Neural progenitor cell (in vitro differentiated cells): Measurements from ENCODE around the gene STK33. TPM values are rescaled to one million over a fixed set of nuclear protein-coding genes. Genes with fewer than 3 reads are reported as not detected.

Source experiments
- DNase-seq: peaks from one replicate; pipeline ENCODE4 v3.0.0-alpha.2; 2016; ENCODE audit warnings: low spot score
- H2AFZ ChIP-seq: fragments of 200-600 bp; sonication (generic); replicated peaks from 2 replicates; pipeline ENCODE4 v1.6.1; 2016; ENCODE audit warnings: antibody characterized with exemption
- H3F3A ChIP-seq: fragments of 200-600 bp; sonication (generic); 2 replicates; pipeline ENCODE4 v1.6.1; 2016; ENCODE audit warnings: antibody characterized with exemption, low read depth
- H3K27ac ChIP-seq: fragments of 200-600 bp; sonication (generic); 2 replicates; pipeline ENCODE4 v1.5.1; 2016; ENCODE audit warnings: mild to moderate bottlenecking
- H3K27me3 ChIP-seq: fragments of 200-600 bp; sonication (generic); 2 replicates; pipeline ENCODE4 v1.6.1; 2016; ENCODE audit warnings: mild to moderate bottlenecking, moderate library complexity
- H3K36me3 ChIP-seq: fragments of 200-600 bp; sonication (generic); 2 replicates; pipeline ENCODE4 v1.5.1; 2016
- H3K4me1 ChIP-seq: fragments of 200-600 bp; sonication (generic); 2 replicates; pipeline ENCODE4 v1.6.1; 2016; ENCODE audit warnings: mixed run types
- H3K4me2 ChIP-seq: fragments of 200-600 bp; sonication (generic); 2 replicates; pipeline ENCODE4 v1.6.1; 2016
- H3K4me3 ChIP-seq: fragments of 200-600 bp; sonication (generic); 2 replicates; pipeline ENCODE4 v1.5.1; 2016
- H3K79me2 ChIP-seq: fragments of 200-600 bp; sonication (generic); 2 replicates; pipeline ENCODE4 v1.6.1; 2016; ENCODE audit warnings: low read depth
- H3K9ac ChIP-seq: fragments of 200-600 bp; sonication (generic); 2 replicates; pipeline ENCODE4 v1.6.1; 2016
- H3K9me3 ChIP-seq: fragments of 200-600 bp; sonication (generic); 2 replicates; pipeline ENCODE4 v1.5.1; 2016; ENCODE audit warnings: low read depth
- H4K20me1 ChIP-seq: fragments of 200-600 bp; sonication (generic); 2 replicates; pipeline ENCODE4 v1.6.1; 2016; ENCODE audit warnings: low read depth
- H3K27ac Mint-ChIP-seq: 3 replicates; pipeline ENCODE4 v1.8.0; 2021; ENCODE audit warnings: mixed read lengths
- H3K27me3 Mint-ChIP-seq: 2 replicates; pipeline ENCODE4 v1.8.0; 2022; ENCODE audit warnings: low read depth, mild to moderate bottlenecking, inconsistent platforms, moderate library complexity, mixed read lengths; ENCODE audit not compliant: insufficient read depth
- H3K36me3 Mint-ChIP-seq: 3 replicates; pipeline ENCODE4 v1.8.0; 2021; ENCODE audit warnings: mixed read lengths
- H3K4me1 Mint-ChIP-seq: 3 replicates; pipeline ENCODE4 v1.8.0; 2021; ENCODE audit warnings: mixed read lengths
- H3K4me3 Mint-ChIP-seq: 3 replicates; pipeline ENCODE4 v1.8.0; 2021; ENCODE audit warnings: mild to moderate bottlenecking, moderate library complexity, mixed read lengths
- H3K9me3 Mint-ChIP-seq: 3 replicates; pipeline ENCODE4 v1.8.0; 2020; ENCODE audit warnings: mixed read lengths
- EZH2 ChIP-seq: fragments of 200-600 bp; sonication (generic); IDR thresholded peaks from 2 replicates; pipeline ENCODE4 v1.6.1; 2017; ENCODE audit warnings: antibody characterized with exemption, mild to moderate bottlenecking, moderate library complexity
- EZH2phosphoT487 ChIP-seq: fragments of 200-600 bp; sonication (generic); IDR thresholded peaks from 2 replicates; pipeline ENCODE4 v1.6.1; 2017; ENCODE audit warnings: antibody characterized with exemption
- total RNA-seq: library from RNA; depleted of rRNA; stranded (reverse); fragments of >200 nt; gene quantifications from 2 replicates; pipeline ENCODE4 v1.2.3, GENCODE V29; 2015; ENCODE audit warnings: low replicate concordance
- TF ChIP-seq, protein P1 (sequence below): fragments of 200-600 bp; sonication (generic); IDR thresholded peaks from 2 replicates; pipeline ENCODE4 v1.5.1; 2017; ENCODE audit warnings: antibody characterized with exemption, mild to moderate bottlenecking

Gene STK33
- total RNA-seq, 1 donor from 2014 or later, result 56.5 TPM

DNA sequence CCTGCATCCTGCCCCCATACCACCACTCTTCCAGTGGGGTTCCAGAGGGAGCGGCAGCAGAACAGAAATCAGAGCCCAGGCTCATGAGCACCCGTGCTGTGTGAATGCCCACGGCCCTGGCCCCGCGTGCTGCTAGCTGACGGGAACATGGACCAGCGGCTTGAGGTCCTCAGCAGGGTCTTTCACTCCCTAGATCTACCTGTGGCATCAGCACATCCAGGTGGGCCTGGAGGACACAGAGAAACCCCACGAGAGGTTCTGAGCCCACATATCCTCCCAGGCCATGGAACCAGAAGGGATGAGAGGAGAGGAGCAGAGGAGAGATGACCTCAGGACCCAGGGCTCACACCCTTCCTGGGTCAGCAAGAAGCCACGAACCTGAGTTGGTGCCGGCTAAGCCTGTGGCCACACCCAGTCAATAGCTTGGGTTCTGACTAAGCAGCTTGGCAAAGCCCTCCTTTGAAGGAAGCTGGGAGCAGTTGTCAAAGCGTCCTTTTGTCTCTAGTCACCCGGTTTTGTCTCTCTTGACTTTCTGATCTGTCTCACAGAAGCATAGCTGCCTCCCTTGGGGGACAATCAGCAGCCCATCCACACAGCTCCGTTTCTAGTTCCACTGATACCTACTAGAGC, 241.0 kb downstream of the STK33 start:
- Histone ChIP-seq H3K4me3 (no peak overlapping the region), H3K4me1 (peaks cover 44% of the 10 kb centered on the region), H3K79me2 (no peaks in the 10 kb centered on the region), H3F3A (peaks cover 23% of the 10 kb centered on the region), H3K27ac (no peak overlapping the region), H3K4me2 (peak overlapping the region; percentile 32), H3K9me3 (no peaks in the 10 kb centered on the region), H4K20me1 (peaks cover 4% of the 10 kb centered on the region), H3K9ac (no peak overlapping the region), H3K36me3 (no peaks in the 10 kb centered on the region), H2AFZ (no peak overlapping the region), H3K27me3 (no peaks in the 10 kb centered on the region)
- H3K36me3 Mint-ChIP-seq, result no peaks in the 10 kb centered on the region
- no peak overlapping the region for H3K4me3 Mint-ChIP-seq
- H3K27me3 Mint-ChIP-seq, result peaks cover 7% of the 10 kb centered on the region
- no peak for TF ChIP-seq EZH2
- TF ChIP-seq EZH2phosphoT487, result no peak
- TF ChIP-seq, protein P1, sequence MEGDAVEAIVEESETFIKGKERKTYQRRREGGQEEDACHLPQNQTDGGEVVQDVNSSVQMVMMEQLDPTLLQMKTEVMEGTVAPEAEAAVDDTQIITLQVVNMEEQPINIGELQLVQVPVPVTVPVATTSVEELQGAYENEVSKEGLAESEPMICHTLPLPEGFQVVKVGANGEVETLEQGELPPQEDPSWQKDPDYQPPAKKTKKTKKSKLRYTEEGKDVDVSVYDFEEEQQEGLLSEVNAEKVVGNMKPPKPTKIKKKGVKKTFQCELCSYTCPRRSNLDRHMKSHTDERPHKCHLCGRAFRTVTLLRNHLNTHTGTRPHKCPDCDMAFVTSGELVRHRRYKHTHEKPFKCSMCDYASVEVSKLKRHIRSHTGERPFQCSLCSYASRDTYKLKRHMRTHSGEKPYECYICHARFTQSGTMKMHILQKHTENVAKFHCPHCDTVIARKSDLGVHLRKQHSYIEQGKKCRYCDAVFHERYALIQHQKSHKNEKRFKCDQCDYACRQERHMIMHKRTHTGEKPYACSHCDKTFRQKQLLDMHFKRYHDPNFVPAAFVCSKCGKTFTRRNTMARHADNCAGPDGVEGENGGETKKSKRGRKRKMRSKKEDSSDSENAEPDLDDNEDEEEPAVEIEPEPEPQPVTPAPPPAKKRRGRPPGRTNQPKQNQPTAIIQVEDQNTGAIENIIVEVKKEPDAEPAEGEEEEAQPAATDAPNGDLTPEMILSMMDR, result no peak
- peak; percentile 29 for DNase-seq
- H3K27ac Mint-ChIP-seq, result peak overlapping the region; percentile 9
- peaks cover 37% of the 10 kb centered on the region for H3K4me1 Mint-ChIP-seq
- H3K9me3 Mint-ChIP-seq, result no peaks in the 10 kb centered on the region

DNA sequence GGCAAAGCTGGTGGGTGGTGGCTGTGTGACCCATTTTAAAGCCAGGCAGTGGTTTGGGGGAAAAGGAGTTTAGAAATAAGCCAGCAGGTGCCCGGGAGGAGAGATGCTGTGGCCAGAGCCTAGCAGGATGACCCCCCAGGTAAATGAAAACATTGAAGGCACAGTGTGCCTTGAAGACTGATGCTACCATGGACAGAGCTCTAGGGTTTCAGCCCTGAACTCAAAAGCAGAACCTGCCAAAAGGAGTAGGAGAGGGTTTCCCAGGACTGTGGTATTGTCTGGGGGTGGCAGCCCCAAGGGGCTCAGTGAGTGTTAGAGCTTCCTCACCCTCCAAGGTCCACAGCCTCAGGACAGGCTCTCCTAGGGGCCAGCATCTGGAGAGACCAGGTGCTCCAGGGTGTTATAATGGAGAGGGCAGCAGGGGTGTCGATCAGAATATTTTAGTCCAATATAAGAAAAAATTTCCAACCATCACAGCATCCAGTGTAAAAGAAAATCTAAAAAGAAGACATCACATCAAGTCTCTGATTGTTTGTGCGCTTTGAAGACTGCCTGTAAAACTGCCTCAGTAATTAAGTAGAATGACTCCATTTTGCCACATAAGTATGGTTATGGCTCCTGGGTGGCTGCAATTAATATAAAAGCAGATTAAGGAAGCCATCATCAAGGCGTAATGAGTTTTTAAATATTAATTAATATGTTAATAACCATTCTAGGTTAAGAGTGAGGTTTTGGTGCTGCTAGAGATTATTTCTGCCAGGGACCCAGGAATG, 241.7 kb downstream of the STK33 start:
- Histone ChIP-seq H2AFZ (no peak overlapping the region), H3K9me3 (no peaks in the 10 kb centered on the region), H3K36me3 (no peaks in the 10 kb centered on the region), H4K20me1 (peaks cover 4% of the 10 kb centered on the region), H3K4me3 (no peak overlapping the region), H3K27me3 (no peaks in the 10 kb centered on the region), H3K79me2 (no peaks in the 10 kb centered on the region), H3K4me2 (no peak overlapping the region), H3K4me1 (peaks cover 37% of the 10 kb centered on the region), H3K27ac (no peak overlapping the region), H3F3A (peaks cover 19% of the 10 kb centered on the region), H3K9ac (no peak overlapping the region)
- Mint-ChIP-seq H3K4me1 (peaks cover 33% of the 10 kb centered on the region), H3K4me3 (no peak overlapping the region), H3K36me3 (no peaks in the 10 kb centered on the region), H3K9me3 (no peaks in the 10 kb centered on the region), H3K27ac (no peak overlapping the region), H3K27me3 (peaks cover 5% of the 10 kb centered on the region)
- TF ChIP-seq, protein P1, result no peak
- no peak for TF ChIP-seq EZH2
- TF ChIP-seq EZH2phosphoT487, result no peak
- no peak for DNase-seq

DNA sequence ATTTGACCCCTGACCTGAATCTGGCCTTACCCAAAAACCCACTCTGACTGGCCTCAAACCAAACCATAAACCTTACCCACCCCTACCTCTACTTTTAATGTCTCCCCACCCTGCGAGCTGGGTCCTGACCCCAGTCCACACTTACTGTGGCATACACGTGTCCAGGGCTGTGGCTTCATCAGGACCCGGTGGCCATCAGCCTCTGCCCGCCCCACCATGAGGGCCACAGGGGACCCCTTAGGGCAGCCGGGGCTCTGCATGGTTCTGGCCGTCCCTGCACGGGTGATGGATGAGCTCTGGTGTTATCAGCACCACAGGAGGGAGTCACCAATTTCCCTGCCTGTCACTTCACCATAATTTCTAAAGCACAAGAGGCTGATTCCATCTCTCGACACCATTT, 242.8 kb downstream of the STK33 start:
- TF ChIP-seq, protein P1, result no peak
- TF ChIP-seq EZH2, result no peak
- TF ChIP-seq EZH2phosphoT487, result no peak
- Histone ChIP-seq H3K36me3 (no peaks in the 10 kb centered on the region), H3K27ac (no peak overlapping the region), H3K79me2 (no peaks in the 10 kb centered on the region), H3K27me3 (no peaks in the 10 kb centered on the region), H3K9me3 (no peaks in the 10 kb centered on the region), H3K4me2 (no peak overlapping the region), H3F3A (peaks cover 12% of the 10 kb centered on the region), H3K4me3 (no peak overlapping the region), H3K4me1 (peaks cover 28% of the 10 kb centered on the region), H4K20me1 (peaks cover 4% of the 10 kb centered on the region), H2AFZ (no peak overlapping the region), H3K9ac (no peak overlapping the region)
- no peak for DNase-seq
- Mint-ChIP-seq H3K27ac (no peak overlapping the region), H3K9me3 (no peaks in the 10 kb centered on the region), H3K36me3 (no peaks in the 10 kb centered on the region), H3K4me3 (no peak overlapping the region), H3K4me1 (peaks cover 30% of the 10 kb centered on the region), H3K27me3 (peaks cover 7% of the 10 kb centered on the region)
